Measurements from ENCODE around the gene C20orf173.
"Not testable (repeated sequence)": the region's sequence is repeated elsewhere in the genome, so short reads cannot be mapped to it uniquely, and the experiment has no call there.

C20orf173 gene

DNA sequence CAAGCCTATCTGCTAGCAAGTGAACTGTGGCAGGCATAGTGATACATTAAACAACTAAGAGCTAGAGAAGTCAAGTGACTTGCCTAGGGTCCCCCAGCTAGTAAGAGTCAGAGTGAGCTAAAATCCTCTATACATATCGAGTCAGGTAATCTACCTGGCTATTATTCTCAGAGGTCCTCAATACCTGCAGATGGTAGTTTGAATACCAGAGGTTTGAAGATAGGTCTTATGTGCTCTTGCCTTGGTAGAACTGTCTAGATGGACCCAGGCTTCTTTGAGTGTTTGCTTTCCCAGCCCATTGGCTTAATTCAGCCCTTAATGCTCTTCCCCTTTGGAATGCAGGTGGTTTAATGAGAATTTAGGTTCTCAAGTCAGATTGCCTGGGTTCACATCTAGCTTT, 13.5 kb upstream of the C20orf173 start:
- no peak for ATAC-seq (replicated peaks; ENCODE audit: extremely low read depth, poor library complexity, severe bottlenecking)
- Mint-ChIP-seq H3K27ac (ENCODE audit: low read depth) (no peak overlapping the region), H3K36me3 (ENCODE audit: insufficient read depth) (peaks cover 3% of the 10 kb centered on the region), H3K9me3 (no peaks in the 10 kb centered on the region), H3K27me3 (no peaks in the 10 kb centered on the region), H3K4me1 (peaks cover 21% of the 10 kb centered on the region), H3K4me3 (peak overlapping the region; percentile 91)
- DNase-seq (ENCODE audit: low spot score in 2 of 2): no peak

DNA sequence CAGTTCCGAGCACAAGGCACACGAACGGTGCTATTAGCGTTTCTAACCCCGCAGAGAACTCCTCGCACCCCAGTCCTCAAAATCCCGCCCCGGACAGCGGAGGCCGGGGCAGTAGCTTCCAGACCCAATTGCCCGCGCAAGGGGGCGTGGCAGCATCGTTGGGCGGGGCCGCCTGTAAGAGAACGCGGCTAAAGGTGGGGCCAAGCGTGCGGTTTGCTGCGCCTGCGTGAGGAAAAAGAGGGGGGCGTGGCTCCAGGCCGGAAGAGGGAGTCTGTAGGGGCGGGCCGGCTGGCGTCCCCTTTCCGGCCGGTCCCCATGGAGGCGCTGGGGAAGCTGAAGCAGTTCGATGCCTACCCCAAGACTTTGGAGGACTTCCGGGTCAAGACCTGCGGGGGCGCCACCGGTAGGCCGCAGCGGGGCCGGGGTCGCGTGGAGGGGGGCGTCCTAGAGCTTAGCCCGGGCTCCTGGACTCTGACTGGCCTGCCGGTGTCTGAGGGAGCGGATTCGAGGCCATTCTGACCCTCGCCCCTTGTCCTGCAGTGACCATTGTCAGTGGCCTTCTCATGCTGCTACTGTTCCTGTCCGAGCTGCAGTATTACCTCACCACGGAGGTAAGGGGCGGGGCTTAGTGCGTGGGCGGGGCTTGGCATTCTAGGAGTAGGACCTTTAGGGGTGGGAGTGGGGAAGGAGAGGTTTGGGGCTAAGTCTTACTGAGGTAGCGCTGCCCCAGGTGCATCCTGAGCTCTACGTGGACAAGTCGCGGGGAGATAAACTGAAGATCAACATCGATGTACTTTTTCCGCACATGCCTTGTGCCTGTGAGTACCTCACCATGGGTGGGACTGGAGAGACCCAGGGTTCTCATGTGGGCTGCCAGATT, 12.6 kb upstream of the C20orf173 start, which contains the start of gene ERGIC3:
TSS of gene ERGIC3 (plus strand) at position 296 of the 880 bp plus-strand sequence. CDS start at position 316, 20 bp downstream.
- peak; percentile 99 for ATAC-seq (replicated peaks; ENCODE audit: extremely low read depth, poor library complexity, severe bottlenecking)
- peaks cover 3% of the 10 kb centered on the region for H3K36me3 Mint-ChIP-seq (ENCODE audit: insufficient read depth)
- peak within 1 kb of the TSS; percentile 91 for H3K4me3 Mint-ChIP-seq
- no peaks in the 10 kb centered on the region for H3K9me3 Mint-ChIP-seq
- H3K27ac Mint-ChIP-seq (ENCODE audit: low read depth): peak within 1 kb of the TSS; percentile 88
- H3K27me3 Mint-ChIP-seq: no peaks in the 10 kb centered on the region
- peak; percentile 95 to 96 for DNase-seq (ENCODE audit: low spot score in 2 of 2)
- H3K4me1 Mint-ChIP-seq: peaks cover 21% of the 10 kb centered on the region

DNA sequence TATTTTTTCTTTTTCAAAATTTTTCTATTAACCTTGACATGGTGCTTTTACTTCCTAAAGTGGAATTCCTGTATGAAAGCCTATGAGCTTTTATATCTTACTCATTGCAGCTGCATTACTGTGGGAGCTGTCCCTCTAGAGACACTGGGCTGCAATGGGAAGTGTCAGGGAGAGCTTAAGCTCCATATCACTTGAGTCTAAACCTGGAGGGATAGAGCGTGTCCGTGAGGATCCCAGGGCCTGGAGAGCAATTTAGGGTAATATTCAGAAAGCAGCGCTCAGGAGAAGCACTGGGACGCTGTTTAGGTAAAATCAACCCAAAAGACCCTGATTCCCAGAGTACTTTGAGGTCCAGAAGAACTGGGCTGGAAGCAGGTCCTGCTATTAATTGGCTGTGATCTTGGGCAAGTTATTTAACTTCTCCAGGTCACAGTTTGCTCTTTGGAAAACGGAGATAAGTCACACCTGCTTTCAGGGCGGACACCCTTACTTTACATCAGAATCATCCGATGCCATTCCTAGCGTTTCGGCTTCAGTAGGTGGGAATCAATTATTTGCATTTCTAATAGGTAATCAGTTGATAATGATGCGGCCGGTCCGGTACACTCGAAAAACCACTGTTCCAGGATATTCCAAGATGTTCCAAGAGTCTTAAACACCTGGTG, 11.8 kb upstream of the C20orf173 start:
- peaks cover 3% of the 10 kb centered on the region for H3K36me3 Mint-ChIP-seq (ENCODE audit: insufficient read depth)
- H3K4me3 Mint-ChIP-seq: peak overlapping the region; percentile 91
- ATAC-seq (replicated peaks; ENCODE audit: extremely low read depth, poor library complexity, severe bottlenecking) (no peak), DNase-seq (ENCODE audit: low spot score in 2 of 2) (no peak)
- peaks cover 21% of the 10 kb centered on the region for H3K4me1 Mint-ChIP-seq
- peak overlapping the region; percentile 88 for H3K27ac Mint-ChIP-seq (ENCODE audit: low read depth)
- H3K27me3 Mint-ChIP-seq: no peaks in the 10 kb centered on the region
- H3K9me3 Mint-ChIP-seq: no peaks in the 10 kb centered on the region

DNA sequence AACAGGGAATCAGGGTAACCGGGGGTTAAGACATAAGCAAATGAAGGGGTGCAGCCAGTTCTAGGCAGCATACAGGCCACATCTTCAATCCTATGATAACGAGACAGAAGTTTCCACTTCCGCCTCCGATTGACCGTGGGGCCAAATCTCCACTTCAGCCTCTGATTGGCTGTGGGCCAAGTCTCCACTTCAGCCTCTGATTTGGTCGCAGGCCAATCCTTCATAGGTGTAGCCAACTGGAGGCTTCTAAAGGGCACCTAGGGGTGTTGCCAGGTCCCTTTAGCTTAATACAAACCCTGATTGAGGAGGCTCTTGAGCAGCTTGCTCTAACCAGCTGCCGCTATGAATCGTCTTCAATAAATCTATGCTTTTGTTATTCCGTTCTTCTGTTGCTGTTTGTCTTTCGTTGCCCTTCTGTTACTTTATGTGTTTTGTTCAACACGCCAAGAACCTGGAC, 10.3 kb upstream of the C20orf173 start:
- Mint-ChIP-seq H3K4me3 (no peak overlapping the region), H3K27me3 (no peaks in the 10 kb centered on the region), H3K4me1 (peaks cover 21% of the 10 kb centered on the region), H3K9me3 (no peaks in the 10 kb centered on the region), H3K27ac (ENCODE audit: low read depth) (no peak overlapping the region), H3K36me3 (ENCODE audit: insufficient read depth) (peaks cover 3% of the 10 kb centered on the region)
- no peak for ATAC-seq (replicated peaks; ENCODE audit: extremely low read depth, poor library complexity, severe bottlenecking)
- DNase-seq (ENCODE audit: low spot score in 2 of 2): no peak

DNA sequence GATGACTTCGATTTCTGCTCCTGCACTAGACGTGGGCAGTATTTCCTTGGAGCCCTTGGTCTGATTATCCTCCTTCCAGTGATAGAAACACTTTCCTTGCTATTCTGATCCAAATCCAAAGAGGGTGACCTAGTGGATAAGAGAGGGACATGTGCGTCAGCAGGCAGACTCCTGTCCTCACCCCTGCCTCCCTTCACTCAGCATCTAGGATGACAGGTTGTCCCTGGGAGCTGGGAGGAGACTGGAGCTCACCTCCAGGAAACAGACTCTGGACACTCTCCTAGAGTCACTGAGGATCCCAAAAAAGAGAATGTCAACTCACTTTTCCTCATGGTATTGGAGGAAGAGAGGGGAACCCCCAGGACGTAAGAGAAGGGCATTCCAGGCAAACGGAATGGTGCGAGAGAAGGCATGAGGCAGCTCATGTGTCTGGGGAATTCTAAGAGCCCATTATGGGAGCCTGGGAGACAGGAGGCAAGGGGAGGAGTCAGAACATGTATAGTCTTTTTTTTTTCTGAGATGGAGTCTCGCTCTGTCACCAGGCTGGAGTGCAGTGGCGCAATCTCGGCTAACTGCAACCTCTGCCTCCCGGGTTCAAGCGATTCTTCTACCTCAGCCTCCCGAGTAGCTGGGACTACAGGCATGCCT, 2.2 kb downstream of the C20orf173 start:
- Mint-ChIP-seq H3K36me3 (ENCODE audit: insufficient read depth) (no peaks in the 10 kb centered on the region), H3K27ac (ENCODE audit: low read depth) (no peak overlapping the region), H3K9me3 (no peaks in the 10 kb centered on the region), H3K4me1 (no peaks in the 10 kb centered on the region), H3K4me3 (no peak overlapping the region), H3K27me3 (no peaks in the 10 kb centered on the region)
- no peak for DNase-seq (ENCODE audit: low spot score in 2 of 2)
- no peak for ATAC-seq (replicated peaks; ENCODE audit: extremely low read depth, poor library complexity, severe bottlenecking)

DNA sequence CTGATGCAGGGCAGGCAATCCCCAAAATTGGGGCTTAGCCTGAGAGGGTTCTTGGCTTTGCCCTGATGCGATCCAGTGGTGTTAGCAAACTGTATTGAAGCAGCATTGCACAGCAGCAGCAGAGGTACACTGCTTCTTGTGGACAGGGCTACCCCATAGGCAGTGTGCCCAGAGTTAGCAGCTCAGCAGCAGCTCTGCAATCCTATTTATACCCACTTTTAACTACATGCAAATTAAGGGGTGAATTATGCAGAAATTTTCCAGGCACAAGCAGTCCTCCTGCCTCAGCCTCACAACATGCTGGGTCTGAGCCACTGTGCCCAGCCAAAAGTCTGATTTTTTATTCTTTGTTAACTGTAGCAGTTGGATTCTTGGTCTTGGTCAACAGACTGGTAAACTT, 3.8 kb downstream of the C20orf173 start:
- no peaks in the 10 kb centered on the region for H3K9me3 Mint-ChIP-seq
- H3K36me3 Mint-ChIP-seq (ENCODE audit: insufficient read depth): no peaks in the 10 kb centered on the region
- no peak for ATAC-seq (replicated peaks; ENCODE audit: extremely low read depth, poor library complexity, severe bottlenecking)
- H3K27me3 Mint-ChIP-seq: no peaks in the 10 kb centered on the region
- no peak overlapping the region for H3K27ac Mint-ChIP-seq (ENCODE audit: low read depth)
- H3K4me3 Mint-ChIP-seq: no peak overlapping the region
- no peaks in the 10 kb centered on the region for H3K4me1 Mint-ChIP-seq
- no peak for DNase-seq (ENCODE audit: low spot score in 2 of 2)

DNA sequence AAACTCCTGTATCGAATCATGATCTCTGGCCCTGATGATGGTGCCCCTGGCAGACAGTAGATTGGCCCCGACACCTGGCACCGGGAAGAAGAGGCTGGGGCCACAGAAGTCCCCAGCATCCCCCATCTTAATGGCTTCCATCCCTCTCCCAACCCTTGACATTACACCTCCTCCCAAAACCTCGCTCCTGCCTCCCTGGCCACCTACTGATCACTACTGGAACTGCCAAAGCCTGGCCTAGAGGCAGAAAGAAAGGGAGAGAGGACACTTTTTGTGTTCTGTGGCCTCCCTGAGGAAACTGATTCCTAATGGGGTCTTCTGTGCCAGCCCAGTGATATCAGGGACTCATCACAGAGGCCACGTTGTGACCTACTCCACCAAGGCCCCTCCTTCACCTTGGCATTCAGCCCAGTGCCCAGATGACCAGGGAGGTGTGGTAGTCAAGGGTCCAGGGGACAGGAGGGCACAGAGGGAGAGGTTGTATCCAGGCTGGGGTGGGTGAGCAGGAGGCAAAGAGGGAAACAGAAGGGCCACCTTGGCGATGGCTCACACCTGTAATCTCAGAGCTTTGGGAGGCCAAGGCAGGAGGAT, 6.1 kb downstream of the C20orf173 start:
- no peak overlapping the region for H3K27ac Mint-ChIP-seq (ENCODE audit: low read depth)
- H3K4me3 Mint-ChIP-seq: no peak overlapping the region
- DNase-seq (ENCODE audit: low spot score in 2 of 2): no peak
- H3K9me3 Mint-ChIP-seq: no peaks in the 10 kb centered on the region
- no peaks in the 10 kb centered on the region for H3K4me1 Mint-ChIP-seq
- H3K27me3 Mint-ChIP-seq: no peaks in the 10 kb centered on the region
- ATAC-seq (replicated peaks; ENCODE audit: extremely low read depth, poor library complexity, severe bottlenecking): no peak
- H3K36me3 Mint-ChIP-seq (ENCODE audit: insufficient read depth): peaks cover 2% of the 10 kb centered on the region

DNA sequence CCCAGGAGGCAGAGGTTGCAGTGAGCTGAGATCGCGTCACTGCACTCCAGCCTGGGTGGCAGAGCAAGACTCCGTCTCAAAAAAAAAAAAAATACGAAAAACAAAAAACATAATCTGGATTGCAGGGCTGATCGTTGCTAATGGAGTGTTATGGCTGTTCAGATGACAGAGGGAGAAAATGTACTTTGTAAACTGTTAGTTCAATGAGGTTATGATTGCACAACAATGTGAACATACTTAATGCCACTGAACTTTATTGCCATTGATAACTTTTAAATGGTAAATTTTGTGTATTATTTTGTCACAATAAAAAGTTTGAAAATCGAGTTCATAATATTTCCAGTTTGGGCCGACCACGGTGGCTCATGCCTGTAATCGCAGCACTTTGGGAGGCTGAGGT, 10.5 kb downstream of the C20orf173 start:
- no peaks in the 10 kb centered on the region for H3K9me3 Mint-ChIP-seq
- H3K27ac Mint-ChIP-seq (ENCODE audit: low read depth): no peak overlapping the region
- no peak overlapping the region for H3K4me3 Mint-ChIP-seq
- DNase-seq (ENCODE audit: low spot score in 2 of 2) (no peak), ATAC-seq (replicated peaks; ENCODE audit: extremely low read depth, poor library complexity, severe bottlenecking) (no peak)
- H3K27me3 Mint-ChIP-seq: no peaks in the 10 kb centered on the region
- peaks cover 6% of the 10 kb centered on the region for H3K36me3 Mint-ChIP-seq (ENCODE audit: insufficient read depth)
- H3K4me1 Mint-ChIP-seq: no peaks in the 10 kb centered on the region

DNA sequence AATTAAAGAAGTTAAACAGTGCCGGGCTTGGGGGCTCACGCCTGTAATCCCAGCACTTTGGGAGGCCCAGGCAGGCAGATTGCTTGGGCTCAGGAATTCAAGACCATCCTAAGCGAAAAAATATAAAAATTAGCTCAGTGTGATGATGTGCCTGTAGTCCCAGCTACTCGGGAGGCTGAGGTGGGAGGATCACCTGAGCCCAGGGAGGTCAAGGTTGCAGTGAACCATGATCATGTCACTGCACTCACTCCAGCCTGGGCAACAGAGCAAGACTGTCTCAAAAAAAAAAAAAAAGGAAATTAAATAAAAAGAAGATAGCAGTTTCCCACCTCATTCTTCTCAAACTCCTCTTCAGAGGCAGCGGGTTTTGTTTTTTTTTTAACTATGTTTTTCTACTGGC, 11.7 kb downstream of the C20orf173 start:
- not testable (repeated sequence) for H3K4me1 Mint-ChIP-seq; H3K27ac Mint-ChIP-seq (ENCODE audit: low read depth); ATAC-seq (replicated peaks; ENCODE audit: extremely low read depth, poor library complexity, severe bottlenecking); H3K4me3 Mint-ChIP-seq; DNase-seq (ENCODE audit: low spot score in 2 of 2); H3K9me3 Mint-ChIP-seq; H3K27me3 Mint-ChIP-seq
- peaks cover 10% of the 10 kb centered on the region for H3K36me3 Mint-ChIP-seq (ENCODE audit: insufficient read depth)

DNA sequence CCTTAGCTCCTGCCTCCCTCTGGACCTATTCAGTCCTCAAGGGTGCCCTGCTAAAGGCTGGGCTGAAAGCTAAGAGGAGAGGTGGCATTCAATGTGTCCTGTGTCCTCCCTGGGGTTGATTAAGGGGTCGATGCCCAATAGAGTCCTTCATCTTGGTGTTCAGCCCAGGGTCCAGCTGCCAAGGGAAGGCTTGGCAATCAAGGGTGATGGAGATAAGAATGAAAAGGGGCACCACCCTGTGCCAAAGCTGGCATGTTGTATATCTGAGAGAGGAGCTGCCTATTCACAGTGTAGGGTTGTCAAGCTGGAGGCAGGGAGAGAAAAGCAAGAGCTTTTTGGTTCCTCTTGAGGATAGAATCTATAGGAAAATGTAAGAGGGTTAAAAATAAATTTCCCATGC, 12.3 kb downstream of the C20orf173 start:
- Mint-ChIP-seq H3K4me3 (no peak overlapping the region), H3K36me3 (ENCODE audit: insufficient read depth) (peaks cover 15% of the 10 kb centered on the region), H3K9me3 (no peaks in the 10 kb centered on the region), H3K27me3 (no peaks in the 10 kb centered on the region), H3K4me1 (no peaks in the 10 kb centered on the region), H3K27ac (ENCODE audit: low read depth) (no peak overlapping the region)
- DNase-seq (ENCODE audit: low spot score in 2 of 2): no peak
- no peak for ATAC-seq (replicated peaks; ENCODE audit: extremely low read depth, poor library complexity, severe bottlenecking)

DNA sequence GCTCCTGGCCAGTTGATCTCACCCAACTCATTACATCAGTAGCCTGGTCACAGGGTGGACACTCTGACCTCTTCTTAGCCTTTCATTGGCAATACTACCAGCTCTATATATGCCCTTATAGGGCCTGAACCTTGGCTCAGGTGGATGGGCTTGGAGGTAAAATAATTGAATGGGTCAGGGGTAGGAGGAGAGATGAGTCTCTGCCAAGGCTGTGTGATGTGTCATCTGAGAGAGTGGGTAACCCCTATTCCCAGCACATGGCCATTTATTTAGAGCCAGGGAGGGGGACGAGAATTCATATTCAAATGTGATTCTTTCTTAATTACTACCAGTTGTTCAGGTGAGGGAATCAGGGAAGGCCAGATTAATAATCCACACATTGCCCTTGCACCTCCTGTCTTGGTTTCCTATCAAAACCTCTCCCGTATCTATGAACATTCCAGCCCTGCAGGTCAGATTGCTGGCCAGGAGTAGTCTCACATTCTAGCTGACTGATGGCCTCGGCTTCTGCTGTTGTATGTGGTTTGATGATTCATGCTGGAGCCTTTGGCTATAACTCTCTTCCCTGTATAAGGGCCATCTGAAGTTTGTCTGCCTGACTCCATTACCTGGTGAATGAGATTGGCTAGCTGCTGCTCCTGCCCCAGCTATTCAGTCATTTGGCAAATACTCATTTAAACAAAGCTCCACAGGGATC, 13.4 kb downstream of the C20orf173 start:
- peaks cover 21% of the 10 kb centered on the region for H3K36me3 Mint-ChIP-seq (ENCODE audit: insufficient read depth)
- no peaks in the 10 kb centered on the region for H3K27me3 Mint-ChIP-seq
- no peaks in the 10 kb centered on the region for H3K4me1 Mint-ChIP-seq
- ATAC-seq (replicated peaks; ENCODE audit: extremely low read depth, poor library complexity, severe bottlenecking) (no peak), DNase-seq (ENCODE audit: low spot score in 2 of 2) (no peak)
- H3K4me3 Mint-ChIP-seq: no peak overlapping the region
- no peak overlapping the region for H3K27ac Mint-ChIP-seq (ENCODE audit: low read depth)
- H3K9me3 Mint-ChIP-seq: no peaks in the 10 kb centered on the region

DNA sequence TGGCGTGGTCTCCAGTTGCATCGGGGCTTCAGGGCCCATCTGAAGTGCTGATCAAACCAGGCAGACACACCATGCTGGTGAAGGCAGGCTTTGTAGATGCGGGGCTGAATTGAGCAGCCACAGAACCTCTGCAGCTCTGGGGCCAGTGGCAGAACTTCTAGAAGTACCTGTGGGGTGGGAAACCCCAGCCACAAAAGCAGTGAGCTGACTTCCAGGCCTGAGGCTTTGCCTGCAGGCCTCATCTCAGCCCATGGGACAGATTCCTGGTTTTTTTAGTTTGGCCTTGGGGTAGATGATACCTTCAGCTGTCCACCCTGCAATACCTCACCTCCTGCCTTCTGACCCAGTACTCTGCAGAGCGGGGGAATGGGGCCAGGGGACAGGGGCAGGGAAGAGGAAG, 14.1 kb downstream of the C20orf173 start:
- no peak for ATAC-seq (replicated peaks; ENCODE audit: extremely low read depth, poor library complexity, severe bottlenecking)
- Mint-ChIP-seq H3K27me3 (no peaks in the 10 kb centered on the region), H3K4me3 (no peak overlapping the region), H3K9me3 (no peaks in the 10 kb centered on the region), H3K4me1 (no peaks in the 10 kb centered on the region), H3K36me3 (ENCODE audit: insufficient read depth) (peaks cover 24% of the 10 kb centered on the region), H3K27ac (ENCODE audit: low read depth) (no peak overlapping the region)
- no peak for DNase-seq (ENCODE audit: low spot score in 2 of 2)
